ENCODE measurements around the gene LCE1B.

LCE1B gene

GRCh38 chr1:152811050-152811449 is 721 bp upstream of the LCE1B start:
- TF ChIP-seq CTCF (IDR thresholded peaks at IDR 0.05; ENCODE audit: borderline replicate concordance, control extremely low read depth, extremely low read depth, insufficient read depth, missing control alignments), result no peak
- DNase-seq (ENCODE audit: low spot score), result no peak
- in situ Hi-C loops (cut with MboI; ENCODE audit: low sequenced_read_pairs, unreplicated experiment), result no loop called here

GRCh38 chr1:152817309-152817708 is 5.5 kb downstream of the LCE1B start:
- in situ Hi-C loops (cut with MboI; ENCODE audit: low sequenced_read_pairs, unreplicated experiment), result no loop called here
- no peak for DNase-seq (ENCODE audit: low spot score)
- TF ChIP-seq CTCF (IDR thresholded peaks at IDR 0.05; ENCODE audit: borderline replicate concordance, control extremely low read depth, extremely low read depth, insufficient read depth, missing control alignments), result no peak

- in situ Hi-C loops (cut with MboI; ENCODE audit: low sequenced_read_pairs, unreplicated experiment), result no loop called here
- DNase-seq (ENCODE audit: low spot score), result no peak
- no peak for TF ChIP-seq CTCF (IDR thresholded peaks at IDR 0.05; ENCODE audit: borderline replicate concordance, control extremely low read depth, extremely low read depth, insufficient read depth, missing control alignments)
These were observed 11.5 kb downstream of the LCE1B start for GRCh38 chr1:152823294-152823693.

GRCh38 chr1:152824964-152825363 is 13.2 kb downstream of the LCE1B start:
- in situ Hi-C loops (cut with MboI; ENCODE audit: low sequenced_read_pairs, unreplicated experiment), result no loop called here
- DNase-seq (ENCODE audit: low spot score), result no peak

GRCh38 chr1:152827173-152827572 is 15.4 kb downstream of the LCE1B start, which contains the start of gene LCE1A:
TSS of gene LCE1A (plus strand) at chr1:152827473. CDS start at chr1:152827473, 0 bp downstream.
- DNase-seq (ENCODE audit: low spot score), result no peak
- in situ Hi-C loops (cut with MboI; ENCODE audit: low sequenced_read_pairs, unreplicated experiment), result no loop called here
- TF ChIP-seq CTCF (IDR thresholded peaks at IDR 0.05; ENCODE audit: borderline replicate concordance, control extremely low read depth, extremely low read depth, insufficient read depth, missing control alignments), result no peak

More at GRCh38 chr1:152824964-152825363, 13.2 kb downstream of the LCE1B start:
- no peak for TF ChIP-seq CTCF (IDR thresholded peaks at IDR 0.05; ENCODE audit: borderline replicate concordance, control extremely low read depth, extremely low read depth, insufficient read depth, missing control alignments)

- in situ Hi-C loops (cut with MboI; ENCODE audit: low sequenced_read_pairs, unreplicated experiment), result no loop called here
- no peak for DNase-seq (ENCODE audit: low spot score)
- TF ChIP-seq CTCF (IDR thresholded peaks at IDR 0.05; ENCODE audit: borderline replicate concordance, control extremely low read depth, extremely low read depth, insufficient read depth, missing control alignments), result no peak
These were observed 25.1 kb downstream of the LCE1B start for GRCh38 chr1:152836870-152837269.

GRCh38 chr1:152842556-152842955 is 30.8 kb downstream of the LCE1B start, which contains the start of gene LCE6A:
TSS of gene LCE6A (plus strand) at chr1:152842856. CDS start at chr1:152843521, 665 bp downstream.
- no peak for DNase-seq (ENCODE audit: low spot score)
- no peak for TF ChIP-seq CTCF (IDR thresholded peaks at IDR 0.05; ENCODE audit: borderline replicate concordance, control extremely low read depth, extremely low read depth, insufficient read depth, missing control alignments)
- in situ Hi-C loops (cut with MboI; ENCODE audit: low sequenced_read_pairs, unreplicated experiment), result no loop called here
